Panc1 (cell line): Measurements from ENCODE around the gene EREG. TPM values are rescaled to one million over a fixed set of nuclear protein-coding genes. Genes with fewer than 3 reads are reported as not detected.
A peak's percentile ranks its signal among the peaks of the same experiment; 100 is the strongest.

ENCODE experiments used
- ATAC-seq: fragments of 200-7000 bp; cut with Tn5 transposase; 2 replicates; pipeline ENCODE4 v1.9.1; 2020; ENCODE audit warnings: mild to moderate bottlenecking, moderate library complexity
- BruUV-seq: library from RNA; stranded (reverse); fragments of 400-500 nt; replicated peaks from 2 replicates; lab custom pipeline; 2021; lab: Mats Ljungman, UMichigan
- CTCF ChIA-PET: fragments of 300-600 bp; sonication (Branson Sonifier 250); formaldehyde crosslinking; loops from one replicate; lab custom pipeline; 2022; ENCODE audit warnings: antibody characterized with exemption; lab: Charles Lee
- POLR2A ChIA-PET: fragments of 300-600 bp; sonication (Branson Sonifier 250); formaldehyde crosslinking; loops from one replicate; lab custom pipeline; 2022; ENCODE audit warnings: antibody characterized with exemption; lab: Charles Lee
- DNase-seq: peaks from one replicate; pipeline ENCODE4 v3.0.0-alpha.2; 2010; ENCODE audit warnings: low read depth, low spot score
- H3K27ac ChIP-seq: 2 replicates; pipeline ENCODE4 v1.5.1; 2011; ENCODE audit warnings: mild to moderate bottlenecking, low read length, inconsistent platforms
- H3K27me3 ChIP-seq: fragments of 200-500 bp; sonication (Bioruptor generic); 2 replicates; pipeline ENCODE4 v1.6.0; 2014; ENCODE audit warnings: low read length, inconsistent platforms; ENCODE audit not compliant: control insufficient read depth, insufficient read depth
- H3K36me3 ChIP-seq: fragments of 200-500 bp; sonication (Bioruptor generic); 2 replicates; pipeline ENCODE4 v1.5.1; 2014; ENCODE audit warnings: inconsistent platforms, mild to moderate bottlenecking, low read length, moderate library complexity; ENCODE audit not compliant: control insufficient read depth, insufficient read depth
- H3K4me1 ChIP-seq: 2 replicates; pipeline ENCODE4 v1.5.1; 2011; ENCODE audit warnings: inconsistent platforms, mild to moderate bottlenecking, low read length, moderate library complexity; ENCODE audit not compliant: control insufficient read depth, insufficient read depth
- H3K4me3 ChIP-seq, 2 experiments: 2 replicates each; pipeline ENCODE4 v1.5.1; 2011 to 2012; ENCODE audit warnings: low read depth in 2 of 2, low read length in 2 of 2, mild to moderate bottlenecking in 2 of 2, inconsistent platforms in 1 of 2, moderate library complexity in 1 of 2
- H3K9me3 ChIP-seq: fragments of 200-500 bp; sonication (Bioruptor generic); 2 replicates; pipeline ENCODE4 v1.5.1; 2014; ENCODE audit warnings: low read depth, mild to moderate bottlenecking, inconsistent platforms, low read length, moderate library complexity; ENCODE audit not compliant: control insufficient read depth, insufficient read depth
- POLR2AphosphoS5 ChIP-seq: IDR thresholded peaks from 2 replicates; pipeline ENCODE4 v1.6.1; 2012; ENCODE audit warnings: mild to moderate bottlenecking, low read depth, low read length, moderate library complexity
- SIN3A ChIP-seq: IDR thresholded peaks from 2 replicates; pipeline ENCODE4 v1.6.1; 2012; ENCODE audit warnings: low read depth, mild to moderate bottlenecking, low read length, moderate library complexity, borderline replicate concordance; ENCODE audit not compliant: insufficient read depth
- TCF7L2 ChIP-seq: IDR thresholded peaks from 2 replicates; pipeline ENCODE4 v1.6.1; 2011; ENCODE audit warnings: mild to moderate bottlenecking, low read depth, low read length, inconsistent platforms
- in situ Hi-C: cut with HindIII; loops from 2 replicates; pipeline ENCODE4 v1.10.0; 2016; ENCODE audit warnings: low sequenced_read_pairs, low pct_unique_long_range_greater_than_20kb
- intact Hi-C: fragments of 100-400 bp; cut with micrococcal nuclease; formaldehyde crosslinking; loops from one replicate; pipeline ENCODE4 v1.10.0; 2022; ENCODE audit not compliant: unreplicated experiment
- total RNA-seq: library from RNA; stranded (reverse); gene quantifications from one replicate; pipeline ENCODE4 v1.2.1, GENCODE V29; 2021; ENCODE audit not compliant: unreplicated experiment
- TF ChIP-seq, protein P1 (sequence below): fragments of 450-650 bp; IDR thresholded peaks from 2 replicates; pipeline ENCODE4 v1.5.1; 2017; ENCODE audit warnings: mild to moderate bottlenecking
- TF ChIP-seq, protein P2 (sequence below), 2 experiments: IDR thresholded peaks; 2 replicates each; pipeline ENCODE4 v1.6.1; 2011 to 2012; ENCODE audit warnings: low read depth in 2 of 2, control low read depth in 1 of 2, low read length in 1 of 2, mild to moderate bottlenecking in 1 of 2, moderate library complexity in 1 of 2; ENCODE audit not compliant: insufficient read depth in 1 of 2

EREG gene
- total RNA-seq, 1 experiment from 2014 or later: 2.1 TPM

DNA sequence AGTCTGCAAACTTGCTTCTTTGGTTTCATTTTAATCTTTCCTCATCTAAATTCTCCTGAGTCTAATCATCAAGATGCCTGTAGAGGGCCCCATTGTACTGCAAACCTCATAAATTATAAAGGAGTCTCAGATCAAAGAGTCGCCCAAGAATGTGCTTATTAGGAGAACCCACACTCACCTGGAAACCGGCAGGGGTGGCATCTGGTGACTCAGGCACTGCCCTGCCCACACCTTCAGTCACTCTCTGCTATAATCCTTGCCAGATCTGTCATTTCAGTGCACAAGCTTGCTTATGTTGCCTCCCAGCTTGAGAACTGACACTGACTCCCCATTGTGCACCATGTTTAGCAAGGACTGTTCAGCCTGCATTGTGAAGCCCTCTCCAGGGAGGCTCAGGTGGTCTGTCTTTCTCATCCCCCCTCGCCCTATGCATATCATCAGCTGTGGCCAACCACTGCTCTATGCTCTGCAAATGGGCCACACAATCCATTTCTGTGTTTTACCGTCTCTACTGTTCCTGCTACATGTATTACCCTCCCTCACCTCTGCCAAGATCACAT lies 44.3 kb upstream of the EREG start:
- H3K27me3 ChIP-seq: no peaks in the 10 kb centered on the region
- TF ChIP-seq, protein P1, sequence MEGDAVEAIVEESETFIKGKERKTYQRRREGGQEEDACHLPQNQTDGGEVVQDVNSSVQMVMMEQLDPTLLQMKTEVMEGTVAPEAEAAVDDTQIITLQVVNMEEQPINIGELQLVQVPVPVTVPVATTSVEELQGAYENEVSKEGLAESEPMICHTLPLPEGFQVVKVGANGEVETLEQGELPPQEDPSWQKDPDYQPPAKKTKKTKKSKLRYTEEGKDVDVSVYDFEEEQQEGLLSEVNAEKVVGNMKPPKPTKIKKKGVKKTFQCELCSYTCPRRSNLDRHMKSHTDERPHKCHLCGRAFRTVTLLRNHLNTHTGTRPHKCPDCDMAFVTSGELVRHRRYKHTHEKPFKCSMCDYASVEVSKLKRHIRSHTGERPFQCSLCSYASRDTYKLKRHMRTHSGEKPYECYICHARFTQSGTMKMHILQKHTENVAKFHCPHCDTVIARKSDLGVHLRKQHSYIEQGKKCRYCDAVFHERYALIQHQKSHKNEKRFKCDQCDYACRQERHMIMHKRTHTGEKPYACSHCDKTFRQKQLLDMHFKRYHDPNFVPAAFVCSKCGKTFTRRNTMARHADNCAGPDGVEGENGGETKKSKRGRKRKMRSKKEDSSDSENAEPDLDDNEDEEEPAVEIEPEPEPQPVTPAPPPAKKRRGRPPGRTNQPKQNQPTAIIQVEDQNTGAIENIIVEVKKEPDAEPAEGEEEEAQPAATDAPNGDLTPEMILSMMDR: peak; percentile 66
- peak; percentile 70; the same call in 1 of the 2 replicates for TF ChIP-seq TCF7L2
- TF ChIP-seq, protein P2, sequence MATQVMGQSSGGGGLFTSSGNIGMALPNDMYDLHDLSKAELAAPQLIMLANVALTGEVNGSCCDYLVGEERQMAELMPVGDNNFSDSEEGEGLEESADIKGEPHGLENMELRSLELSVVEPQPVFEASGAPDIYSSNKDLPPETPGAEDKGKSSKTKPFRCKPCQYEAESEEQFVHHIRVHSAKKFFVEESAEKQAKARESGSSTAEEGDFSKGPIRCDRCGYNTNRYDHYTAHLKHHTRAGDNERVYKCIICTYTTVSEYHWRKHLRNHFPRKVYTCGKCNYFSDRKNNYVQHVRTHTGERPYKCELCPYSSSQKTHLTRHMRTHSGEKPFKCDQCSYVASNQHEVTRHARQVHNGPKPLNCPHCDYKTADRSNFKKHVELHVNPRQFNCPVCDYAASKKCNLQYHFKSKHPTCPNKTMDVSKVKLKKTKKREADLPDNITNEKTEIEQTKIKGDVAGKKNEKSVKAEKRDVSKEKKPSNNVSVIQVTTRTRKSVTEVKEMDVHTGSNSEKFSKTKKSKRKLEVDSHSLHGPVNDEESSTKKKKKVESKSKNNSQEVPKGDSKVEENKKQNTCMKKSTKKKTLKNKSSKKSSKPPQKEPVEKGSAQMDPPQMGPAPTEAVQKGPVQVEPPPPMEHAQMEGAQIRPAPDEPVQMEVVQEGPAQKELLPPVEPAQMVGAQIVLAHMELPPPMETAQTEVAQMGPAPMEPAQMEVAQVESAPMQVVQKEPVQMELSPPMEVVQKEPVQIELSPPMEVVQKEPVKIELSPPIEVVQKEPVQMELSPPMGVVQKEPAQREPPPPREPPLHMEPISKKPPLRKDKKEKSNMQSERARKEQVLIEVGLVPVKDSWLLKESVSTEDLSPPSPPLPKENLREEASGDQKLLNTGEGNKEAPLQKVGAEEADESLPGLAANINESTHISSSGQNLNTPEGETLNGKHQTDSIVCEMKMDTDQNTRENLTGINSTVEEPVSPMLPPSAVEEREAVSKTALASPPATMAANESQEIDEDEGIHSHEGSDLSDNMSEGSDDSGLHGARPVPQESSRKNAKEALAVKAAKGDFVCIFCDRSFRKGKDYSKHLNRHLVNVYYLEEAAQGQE (IDR thresholded peaks at IDR 0.05; ENCODE audit: insufficient read depth in 1 of 2, low read depth in 2 of 2, low read length in 1 of 2): no peak
- H3K9me3 ChIP-seq: no peaks in the 10 kb centered on the region
- ChIA-PET POLR2A (no interaction called here), CTCF (interaction anchor here (0.7 to 0.8 kb wide), 2 partner anchors 57 to 346 kb away, joined by 3 to 7 read pairs; no protein-coding TSS in a partner anchor)
- no peaks in the 10 kb centered on the region for H3K4me1 ChIP-seq
- DNase-seq: peak; percentile 56
- ATAC-seq: peak; percentile 85
- no peaks in the 10 kb centered on the region for H3K36me3 ChIP-seq
- no peak overlapping the region for H3K4me3 ChIP-seq
- in situ Hi-C loops: no loop called here
- intact Hi-C loops: loop anchor here (5.0 kb wide), 1 partner anchor 352 kb away; no protein-coding TSS in a partner anchor
- no TSS peak for BruUV-seq
- no peak overlapping the region for H3K27ac ChIP-seq

DNA sequence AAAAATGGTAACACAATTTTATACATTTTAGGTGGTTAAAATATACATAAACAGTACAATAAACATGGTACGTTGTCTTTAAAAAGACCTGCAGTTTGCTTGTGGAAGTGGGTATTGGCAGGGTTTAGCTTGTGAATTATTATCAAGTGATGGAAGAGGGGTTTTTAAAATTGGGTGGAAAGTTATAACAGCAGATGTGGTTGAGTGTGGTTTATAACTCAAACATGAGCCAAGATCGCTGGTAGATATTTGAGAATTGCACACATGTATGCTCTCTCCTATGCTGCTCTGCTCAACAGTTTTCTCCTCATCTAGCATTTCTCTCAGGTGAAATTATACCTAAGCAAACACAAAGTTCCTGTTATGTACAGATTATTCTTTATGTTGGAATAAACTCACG lies 42.6 kb upstream of the EREG start:
- no peaks in the 10 kb centered on the region for H3K27me3 ChIP-seq
- ATAC-seq (no peak), DNase-seq (no peak)
- BruUV-seq: no TSS peak
- TF ChIP-seq TCF7L2 (no peak), POLR2AphosphoS5 (no peak), SIN3A (no peak)
- TF ChIP-seq, protein P2 (IDR thresholded peaks at IDR 0.05; ENCODE audit: insufficient read depth in 1 of 2, low read depth in 2 of 2, low read length in 1 of 2): no peak
- TF ChIP-seq, protein P1: no peak
- no peak overlapping the region for H3K4me3 ChIP-seq
- intact Hi-C loops (loop anchor here (5.0 kb wide), 1 partner anchor 350 kb away; no protein-coding TSS in a partner anchor), in situ Hi-C loops (no loop called here)
- H3K4me1 ChIP-seq: no peaks in the 10 kb centered on the region
- no peaks in the 10 kb centered on the region for H3K9me3 ChIP-seq
- CTCF ChIA-PET: no interaction called here
- no peaks in the 10 kb centered on the region for H3K36me3 ChIP-seq
- POLR2A ChIA-PET: no interaction called here
- H3K27ac ChIP-seq: no peak overlapping the region
